Neural progenitor cell (in vitro differentiated cells): ENCODE data around the gene C1orf74. TPM values are rescaled to one million over a fixed set of nuclear protein-coding genes. Genes with fewer than 3 reads are reported as not detected.

ENCODE experiments used
- DNase-seq: peaks from one replicate; pipeline ENCODE4 v3.0.0-alpha.2; 2016; ENCODE audit warnings: low spot score
- H2AFZ ChIP-seq: fragments of 200-600 bp; sonication (generic); replicated peaks from 2 replicates; pipeline ENCODE4 v1.6.1; 2016; ENCODE audit warnings: antibody characterized with exemption
- H3F3A ChIP-seq: fragments of 200-600 bp; sonication (generic); 2 replicates; pipeline ENCODE4 v1.6.1; 2016; ENCODE audit warnings: antibody characterized with exemption, low read depth
- H3K27ac ChIP-seq: fragments of 200-600 bp; sonication (generic); 2 replicates; pipeline ENCODE4 v1.5.1; 2016; ENCODE audit warnings: mild to moderate bottlenecking
- H3K27me3 ChIP-seq: fragments of 200-600 bp; sonication (generic); 2 replicates; pipeline ENCODE4 v1.6.1; 2016; ENCODE audit warnings: mild to moderate bottlenecking, moderate library complexity
- H3K36me3 ChIP-seq: fragments of 200-600 bp; sonication (generic); 2 replicates; pipeline ENCODE4 v1.5.1; 2016
- H3K4me1 ChIP-seq: fragments of 200-600 bp; sonication (generic); 2 replicates; pipeline ENCODE4 v1.6.1; 2016; ENCODE audit warnings: mixed run types
- H3K4me2 ChIP-seq: fragments of 200-600 bp; sonication (generic); 2 replicates; pipeline ENCODE4 v1.6.1; 2016
- H3K4me3 ChIP-seq: fragments of 200-600 bp; sonication (generic); 2 replicates; pipeline ENCODE4 v1.5.1; 2016
- H3K79me2 ChIP-seq: fragments of 200-600 bp; sonication (generic); 2 replicates; pipeline ENCODE4 v1.6.1; 2016; ENCODE audit warnings: low read depth
- H3K9ac ChIP-seq: fragments of 200-600 bp; sonication (generic); 2 replicates; pipeline ENCODE4 v1.6.1; 2016
- H3K9me3 ChIP-seq: fragments of 200-600 bp; sonication (generic); 2 replicates; pipeline ENCODE4 v1.5.1; 2016; ENCODE audit warnings: low read depth
- H4K20me1 ChIP-seq: fragments of 200-600 bp; sonication (generic); 2 replicates; pipeline ENCODE4 v1.6.1; 2016; ENCODE audit warnings: low read depth
- H3K27ac Mint-ChIP-seq: 3 replicates; pipeline ENCODE4 v1.8.0; 2021; ENCODE audit warnings: mixed read lengths
- H3K27me3 Mint-ChIP-seq: 2 replicates; pipeline ENCODE4 v1.8.0; 2022; ENCODE audit warnings: low read depth, mild to moderate bottlenecking, inconsistent platforms, moderate library complexity, mixed read lengths; ENCODE audit not compliant: insufficient read depth
- H3K36me3 Mint-ChIP-seq: 3 replicates; pipeline ENCODE4 v1.8.0; 2021; ENCODE audit warnings: mixed read lengths
- H3K4me1 Mint-ChIP-seq: 3 replicates; pipeline ENCODE4 v1.8.0; 2021; ENCODE audit warnings: mixed read lengths
- H3K4me3 Mint-ChIP-seq: 3 replicates; pipeline ENCODE4 v1.8.0; 2021; ENCODE audit warnings: mild to moderate bottlenecking, moderate library complexity, mixed read lengths
- H3K9me3 Mint-ChIP-seq: 3 replicates; pipeline ENCODE4 v1.8.0; 2020; ENCODE audit warnings: mixed read lengths
- EZH2 ChIP-seq: fragments of 200-600 bp; sonication (generic); IDR thresholded peaks from 2 replicates; pipeline ENCODE4 v1.6.1; 2017; ENCODE audit warnings: antibody characterized with exemption, mild to moderate bottlenecking, moderate library complexity
- EZH2phosphoT487 ChIP-seq: fragments of 200-600 bp; sonication (generic); IDR thresholded peaks from 2 replicates; pipeline ENCODE4 v1.6.1; 2017; ENCODE audit warnings: antibody characterized with exemption
- total RNA-seq: library from RNA; depleted of rRNA; stranded (reverse); fragments of >200 nt; gene quantifications from 2 replicates; pipeline ENCODE4 v1.2.3, GENCODE V29; 2015; ENCODE audit warnings: low replicate concordance
- TF ChIP-seq, protein P1 (sequence below): fragments of 200-600 bp; sonication (generic); IDR thresholded peaks from 2 replicates; pipeline ENCODE4 v1.5.1; 2017; ENCODE audit warnings: antibody characterized with exemption, mild to moderate bottlenecking

C1orf74 gene
- total RNA-seq, 1 donor from 2014 or later = 7.7 TPM

DNA sequence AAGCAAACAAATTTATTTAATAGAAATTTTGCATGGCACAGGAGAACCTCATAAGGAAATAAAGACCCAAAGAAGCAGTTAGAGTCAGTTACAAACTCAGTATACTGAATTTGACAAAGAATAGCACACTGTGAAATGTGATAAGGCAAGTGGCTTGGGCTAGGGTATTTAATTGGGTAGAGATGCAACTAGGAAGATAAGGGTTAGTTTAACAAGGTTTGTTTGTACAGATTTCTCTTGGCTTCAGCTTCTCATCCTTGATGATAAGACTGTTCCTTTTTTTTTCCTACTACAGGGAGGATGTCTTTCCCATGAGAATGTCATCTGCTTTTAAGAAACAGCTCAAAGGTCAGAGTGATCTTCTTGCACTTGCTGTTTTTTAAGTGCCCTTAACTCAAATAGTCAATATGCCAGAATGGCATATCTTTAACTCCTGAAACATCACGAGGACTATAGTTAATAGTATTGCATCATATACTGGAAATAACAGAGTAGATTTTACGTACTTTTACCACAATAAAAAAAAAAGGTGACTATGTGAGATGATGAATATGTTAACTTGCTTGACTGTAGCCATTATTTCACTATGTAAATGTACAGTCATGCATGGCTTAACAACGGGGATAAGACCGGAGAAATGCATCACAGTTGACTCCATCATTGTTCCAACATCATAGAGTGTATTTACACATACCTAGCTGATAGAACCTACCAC is 37.8 kb downstream of the C1orf74 start:
- H3K27me3 Mint-ChIP-seq = no peaks in the 10 kb centered on the region
- no peaks in the 10 kb centered on the region for H3K4me1 ChIP-seq

DNA sequence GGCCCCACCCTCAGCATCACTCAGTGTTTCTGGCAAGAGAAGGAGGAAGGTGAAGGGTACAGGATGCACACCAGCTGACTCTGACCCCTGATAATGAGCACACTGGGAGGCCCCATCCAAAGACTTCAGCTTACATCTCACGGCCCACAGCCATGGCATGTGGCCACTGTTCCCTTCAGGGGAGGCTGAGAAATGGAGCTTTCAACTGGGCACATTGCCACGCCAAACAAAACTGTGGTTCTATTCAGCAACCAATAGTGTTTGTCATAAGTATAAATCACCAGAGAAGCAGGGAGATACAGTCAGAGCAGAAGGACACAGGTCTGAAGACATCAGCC is 41.2 kb downstream of the C1orf74 start:
- no peak overlapping the region for H3K4me2 ChIP-seq
- peaks cover 2% of the 10 kb centered on the region for H3F3A ChIP-seq
- Mint-ChIP-seq H3K27me3 (no peaks in the 10 kb centered on the region), H3K4me3 (no peak overlapping the region), H3K36me3 (no peaks in the 10 kb centered on the region), H3K9me3 (no peaks in the 10 kb centered on the region), H3K4me1 (peaks cover 9% of the 10 kb centered on the region), H3K27ac (no peak overlapping the region)
- no peak overlapping the region for H3K27ac ChIP-seq
- H3K4me1 ChIP-seq = no peaks in the 10 kb centered on the region
- no peaks in the 10 kb centered on the region for H4K20me1 ChIP-seq
- H3K9ac ChIP-seq = no peak overlapping the region
- no peaks in the 10 kb centered on the region for H3K36me3 ChIP-seq
- peaks cover 24% of the 10 kb centered on the region for H3K27me3 ChIP-seq
- H3K4me3 ChIP-seq = no peak overlapping the region
- H2AFZ ChIP-seq = no peak overlapping the region
- TF ChIP-seq EZH2 (no peak), EZH2phosphoT487 (no peak)
- TF ChIP-seq, protein P1, sequence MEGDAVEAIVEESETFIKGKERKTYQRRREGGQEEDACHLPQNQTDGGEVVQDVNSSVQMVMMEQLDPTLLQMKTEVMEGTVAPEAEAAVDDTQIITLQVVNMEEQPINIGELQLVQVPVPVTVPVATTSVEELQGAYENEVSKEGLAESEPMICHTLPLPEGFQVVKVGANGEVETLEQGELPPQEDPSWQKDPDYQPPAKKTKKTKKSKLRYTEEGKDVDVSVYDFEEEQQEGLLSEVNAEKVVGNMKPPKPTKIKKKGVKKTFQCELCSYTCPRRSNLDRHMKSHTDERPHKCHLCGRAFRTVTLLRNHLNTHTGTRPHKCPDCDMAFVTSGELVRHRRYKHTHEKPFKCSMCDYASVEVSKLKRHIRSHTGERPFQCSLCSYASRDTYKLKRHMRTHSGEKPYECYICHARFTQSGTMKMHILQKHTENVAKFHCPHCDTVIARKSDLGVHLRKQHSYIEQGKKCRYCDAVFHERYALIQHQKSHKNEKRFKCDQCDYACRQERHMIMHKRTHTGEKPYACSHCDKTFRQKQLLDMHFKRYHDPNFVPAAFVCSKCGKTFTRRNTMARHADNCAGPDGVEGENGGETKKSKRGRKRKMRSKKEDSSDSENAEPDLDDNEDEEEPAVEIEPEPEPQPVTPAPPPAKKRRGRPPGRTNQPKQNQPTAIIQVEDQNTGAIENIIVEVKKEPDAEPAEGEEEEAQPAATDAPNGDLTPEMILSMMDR = no peak
- no peak for DNase-seq
- H3K9me3 ChIP-seq = no peaks in the 10 kb centered on the region
- no peaks in the 10 kb centered on the region for H3K79me2 ChIP-seq

More for the DNA sequence above, 37.8 kb downstream of the C1orf74 start:
- Histone ChIP-seq H3K4me2 (no peak overlapping the region), H3K9ac (no peak overlapping the region), H3K36me3 (no peaks in the 10 kb centered on the region), H3K27me3 (peaks cover 32% of the 10 kb centered on the region), H3K79me2 (no peaks in the 10 kb centered on the region), H4K20me1 (no peaks in the 10 kb centered on the region), H2AFZ (no peak overlapping the region), H3K9me3 (no peaks in the 10 kb centered on the region), H3K27ac (no peak overlapping the region), H3K4me3 (no peak overlapping the region), H3F3A (peaks cover 6% of the 10 kb centered on the region)
- TF ChIP-seq EZH2 = no peak
- TF ChIP-seq EZH2phosphoT487 = no peak
- TF ChIP-seq, protein P1 = no peak
- peaks cover 12% of the 10 kb centered on the region for H3K4me1 Mint-ChIP-seq
- no peak for DNase-seq
- no peak overlapping the region for H3K4me3 Mint-ChIP-seq
- H3K36me3 Mint-ChIP-seq = no peaks in the 10 kb centered on the region
- no peak overlapping the region for H3K27ac Mint-ChIP-seq
- no peaks in the 10 kb centered on the region for H3K9me3 Mint-ChIP-seq

DNA sequence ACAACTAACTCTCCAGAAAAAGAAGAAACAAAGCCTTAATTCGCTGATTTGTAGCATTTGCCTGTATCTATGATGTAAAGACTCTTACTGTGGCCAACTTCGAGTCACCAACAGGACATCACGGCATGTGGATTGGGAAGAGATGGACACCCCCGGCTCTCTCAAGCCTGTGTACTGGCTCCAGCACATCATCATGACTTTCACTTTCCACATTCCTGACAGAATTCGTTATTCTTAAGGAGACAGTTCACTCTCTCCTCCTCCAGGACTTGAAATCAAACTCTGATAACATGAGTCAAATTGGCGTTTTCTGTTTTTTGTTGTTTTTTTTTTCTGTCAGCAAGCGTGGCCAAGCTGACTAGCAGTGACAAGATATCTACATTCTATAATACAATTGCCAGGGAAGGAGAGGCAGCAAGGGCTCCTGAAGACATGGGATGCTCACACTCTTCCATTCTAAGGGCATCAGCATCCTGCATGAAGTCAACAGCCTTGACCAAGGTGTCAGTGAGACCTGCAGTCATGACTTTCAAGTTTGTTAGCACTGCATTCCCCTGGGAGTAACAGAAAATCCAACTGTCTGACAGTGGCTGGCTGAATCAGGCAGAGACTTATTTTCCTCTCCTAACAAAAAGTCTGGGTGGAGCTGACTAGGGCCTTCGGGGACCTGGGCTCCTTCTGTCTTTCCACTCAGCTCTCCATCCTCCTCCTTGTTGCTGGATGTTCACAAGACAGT is 41.8 kb downstream of the C1orf74 start:
- Mint-ChIP-seq H3K27ac (no peak overlapping the region), H3K4me1 (peaks cover 9% of the 10 kb centered on the region), H3K36me3 (no peaks in the 10 kb centered on the region), H3K4me3 (no peak overlapping the region), H3K9me3 (no peaks in the 10 kb centered on the region), H3K27me3 (peaks cover 3% of the 10 kb centered on the region)
- DNase-seq = no peak
- H3K4me1 ChIP-seq = no peaks in the 10 kb centered on the region
- no peaks in the 10 kb centered on the region for H3K9me3 ChIP-seq
- H3K9ac ChIP-seq = no peak overlapping the region
- H3K27me3 ChIP-seq = peaks cover 23% of the 10 kb centered on the region
- H3K4me3 ChIP-seq = no peak overlapping the region
- TF ChIP-seq, protein P1 = no peak
- TF ChIP-seq EZH2 (no peak), EZH2phosphoT487 (no peak)
- H4K20me1 ChIP-seq = no peaks in the 10 kb centered on the region
- H3K36me3 ChIP-seq = no peaks in the 10 kb centered on the region
- no peaks in the 10 kb centered on the region for H3K79me2 ChIP-seq
- no peaks in the 10 kb centered on the region for H3F3A ChIP-seq
- H3K27ac ChIP-seq = no peak overlapping the region
- no peak overlapping the region for H3K4me2 ChIP-seq
- H2AFZ ChIP-seq = no peak overlapping the region
